Measurements from ENCODE around the gene CREBL2.

CREBL2 gene

DNA sequence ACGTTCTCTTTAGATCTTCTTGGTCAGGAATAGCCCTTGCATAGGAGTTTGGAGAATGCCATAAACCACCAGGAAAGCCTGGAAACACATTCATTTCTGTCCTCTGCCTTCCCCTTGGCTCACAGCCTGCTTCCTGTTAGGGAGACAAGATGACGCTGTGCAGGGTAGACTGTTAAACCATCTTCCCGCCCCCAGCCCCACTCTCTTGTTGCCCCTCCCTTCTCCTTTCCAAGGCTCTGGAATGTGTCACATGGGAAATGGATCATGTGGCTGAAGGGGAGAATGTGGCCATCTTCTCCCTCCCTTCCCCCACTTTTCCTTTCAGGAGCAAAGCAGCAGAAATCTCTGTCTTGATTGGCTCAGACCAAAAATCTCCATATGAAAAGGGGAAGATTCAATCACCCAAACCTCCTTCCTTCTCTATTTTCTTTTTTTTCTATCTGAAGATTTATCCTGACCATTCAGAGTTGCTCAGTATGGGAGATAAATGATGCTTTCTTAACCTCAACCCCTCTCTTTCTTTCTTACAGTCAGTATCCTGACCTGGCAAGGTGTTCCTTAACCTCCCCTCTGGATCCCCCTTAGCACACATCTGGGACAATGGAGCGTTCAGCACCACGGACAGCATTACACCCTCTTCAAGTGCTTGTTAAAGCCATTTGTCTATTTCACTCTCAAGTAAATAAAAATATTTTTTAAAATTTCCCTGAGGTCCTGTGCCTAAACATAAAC is 72.9 kb downstream of the CREBL2 start:
- no peak for DNase-seq (ENCODE audit: extremely low read depth, low read depth)
- TF ChIP-seq, protein P1, sequence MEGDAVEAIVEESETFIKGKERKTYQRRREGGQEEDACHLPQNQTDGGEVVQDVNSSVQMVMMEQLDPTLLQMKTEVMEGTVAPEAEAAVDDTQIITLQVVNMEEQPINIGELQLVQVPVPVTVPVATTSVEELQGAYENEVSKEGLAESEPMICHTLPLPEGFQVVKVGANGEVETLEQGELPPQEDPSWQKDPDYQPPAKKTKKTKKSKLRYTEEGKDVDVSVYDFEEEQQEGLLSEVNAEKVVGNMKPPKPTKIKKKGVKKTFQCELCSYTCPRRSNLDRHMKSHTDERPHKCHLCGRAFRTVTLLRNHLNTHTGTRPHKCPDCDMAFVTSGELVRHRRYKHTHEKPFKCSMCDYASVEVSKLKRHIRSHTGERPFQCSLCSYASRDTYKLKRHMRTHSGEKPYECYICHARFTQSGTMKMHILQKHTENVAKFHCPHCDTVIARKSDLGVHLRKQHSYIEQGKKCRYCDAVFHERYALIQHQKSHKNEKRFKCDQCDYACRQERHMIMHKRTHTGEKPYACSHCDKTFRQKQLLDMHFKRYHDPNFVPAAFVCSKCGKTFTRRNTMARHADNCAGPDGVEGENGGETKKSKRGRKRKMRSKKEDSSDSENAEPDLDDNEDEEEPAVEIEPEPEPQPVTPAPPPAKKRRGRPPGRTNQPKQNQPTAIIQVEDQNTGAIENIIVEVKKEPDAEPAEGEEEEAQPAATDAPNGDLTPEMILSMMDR (IDR thresholded peaks at IDR 0.05; ENCODE audit: low read depth, low read length): no peak

DNA sequence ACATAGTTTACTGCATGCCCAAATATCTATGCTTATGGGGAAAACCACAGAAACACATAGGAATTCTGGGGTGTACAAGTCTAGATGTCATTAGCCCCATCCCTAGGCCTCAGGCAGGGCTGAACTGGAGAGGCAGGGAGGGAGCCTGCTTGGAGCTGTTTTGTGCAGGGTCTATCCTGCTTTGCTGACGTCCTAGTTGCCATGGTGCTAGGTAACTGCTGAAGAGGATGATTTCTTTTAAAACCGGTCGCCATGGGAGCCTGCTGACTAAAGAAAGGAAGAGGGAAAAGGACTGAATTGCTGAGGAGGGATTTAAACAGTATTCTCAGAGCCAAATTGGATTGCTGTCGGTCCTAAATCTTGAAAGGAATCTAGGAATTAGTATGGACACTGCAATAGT is 73.6 kb downstream of the CREBL2 start:
- no peak for DNase-seq (ENCODE audit: extremely low read depth, low read depth)
- TF ChIP-seq, protein P1 (IDR thresholded peaks at IDR 0.05; ENCODE audit: low read depth, low read length): no peak

DNA sequence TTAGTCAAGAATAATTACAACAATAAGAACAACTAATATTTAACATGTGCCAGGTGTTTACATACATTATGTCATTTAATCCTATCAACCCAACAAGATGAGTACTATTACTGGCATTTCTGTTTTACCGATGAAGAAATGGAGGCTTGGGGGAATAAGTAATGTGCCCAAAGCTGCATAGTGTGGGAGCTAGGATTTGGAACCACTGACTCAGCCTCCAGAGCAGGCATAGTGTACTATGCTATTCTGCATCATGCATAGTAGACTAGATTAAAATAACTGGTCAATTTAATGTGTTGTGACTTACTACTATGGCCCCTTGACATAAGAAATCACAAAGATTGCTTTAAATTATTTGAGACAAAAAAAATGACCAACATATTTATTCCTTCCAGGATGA is 74.8 kb downstream of the CREBL2 start:
- TF ChIP-seq, protein P1 (IDR thresholded peaks at IDR 0.05; ENCODE audit: low read depth, low read length): no peak
- no peak for DNase-seq (ENCODE audit: extremely low read depth, low read depth)

DNA sequence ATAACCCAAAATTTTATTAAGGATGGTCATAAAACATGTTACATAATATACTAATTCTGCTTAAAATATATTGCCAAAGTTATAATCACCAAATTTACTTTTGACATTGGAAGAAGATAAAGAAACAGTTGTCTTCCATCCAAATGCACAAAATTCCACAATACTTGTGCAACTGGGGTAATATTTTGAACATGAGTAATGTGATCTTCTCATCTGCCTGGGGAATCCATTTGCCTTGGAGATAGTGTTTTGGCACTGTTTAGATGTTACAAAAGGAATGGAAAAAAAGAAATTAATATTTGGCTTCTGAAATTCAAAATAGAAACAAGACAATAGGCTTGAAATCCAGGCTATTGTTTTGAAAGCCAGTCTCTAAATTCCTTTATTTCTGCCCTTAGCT is 75.2 kb downstream of the CREBL2 start:
- TF ChIP-seq, protein P1 (IDR thresholded peaks at IDR 0.05; ENCODE audit: low read depth, low read length): no peak
- peak; percentile 2 for DNase-seq (ENCODE audit: extremely low read depth, low read depth)

DNA sequence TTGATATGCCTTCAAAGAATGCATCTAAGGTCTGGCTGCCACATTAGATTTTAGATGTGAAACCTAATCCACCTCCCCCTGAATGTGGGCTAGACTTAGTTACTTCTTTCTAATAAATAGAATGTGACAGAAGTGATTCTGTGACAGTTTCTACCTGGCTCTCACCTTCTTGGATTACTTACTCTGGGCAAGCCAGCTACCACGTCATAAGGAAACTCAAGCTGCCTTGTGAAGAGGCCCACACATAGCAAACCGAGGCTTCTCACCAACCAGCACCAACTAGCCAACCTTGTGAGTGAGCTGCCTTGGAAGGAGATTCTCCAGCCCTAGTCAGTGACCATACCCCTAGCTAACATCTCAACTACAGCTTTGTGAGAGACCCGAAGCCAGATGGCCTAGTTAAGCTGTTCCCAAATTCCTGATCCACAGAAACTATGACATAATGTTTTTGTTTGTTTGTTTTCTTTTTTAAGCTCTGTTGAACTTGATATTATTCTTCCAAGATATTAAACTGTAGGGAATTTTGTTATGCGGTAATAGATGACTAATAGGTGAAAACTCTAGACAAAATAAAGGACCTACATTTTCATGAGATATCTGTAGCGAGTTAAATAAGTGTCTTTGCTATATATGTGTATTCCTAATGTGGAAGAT is 78.1 kb downstream of the CREBL2 start:
- TF ChIP-seq, protein P1 (IDR thresholded peaks at IDR 0.05; ENCODE audit: low read depth, low read length): no peak
- DNase-seq (ENCODE audit: extremely low read depth, low read depth): no peak

DNA sequence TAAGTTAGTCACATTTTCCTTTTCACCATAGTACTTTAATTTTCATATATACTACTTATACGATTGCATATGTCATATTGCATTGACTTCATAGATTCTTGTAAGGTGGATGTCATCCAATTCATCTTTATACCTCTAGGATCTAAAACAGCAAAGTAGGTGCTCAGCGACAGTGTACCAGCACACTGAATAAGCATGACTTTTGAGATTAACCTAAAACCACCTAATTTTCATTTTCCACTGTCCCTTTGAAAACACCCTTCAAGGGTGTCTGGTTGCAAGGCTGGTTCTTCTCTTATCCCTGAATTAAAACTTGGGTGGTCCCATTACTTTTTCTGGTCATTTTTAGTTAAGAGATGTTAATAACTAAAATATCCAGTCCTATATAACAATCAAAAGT is 79.9 kb downstream of the CREBL2 start:
- TF ChIP-seq, protein P1 (IDR thresholded peaks at IDR 0.05; ENCODE audit: low read depth, low read length): no peak

DNA sequence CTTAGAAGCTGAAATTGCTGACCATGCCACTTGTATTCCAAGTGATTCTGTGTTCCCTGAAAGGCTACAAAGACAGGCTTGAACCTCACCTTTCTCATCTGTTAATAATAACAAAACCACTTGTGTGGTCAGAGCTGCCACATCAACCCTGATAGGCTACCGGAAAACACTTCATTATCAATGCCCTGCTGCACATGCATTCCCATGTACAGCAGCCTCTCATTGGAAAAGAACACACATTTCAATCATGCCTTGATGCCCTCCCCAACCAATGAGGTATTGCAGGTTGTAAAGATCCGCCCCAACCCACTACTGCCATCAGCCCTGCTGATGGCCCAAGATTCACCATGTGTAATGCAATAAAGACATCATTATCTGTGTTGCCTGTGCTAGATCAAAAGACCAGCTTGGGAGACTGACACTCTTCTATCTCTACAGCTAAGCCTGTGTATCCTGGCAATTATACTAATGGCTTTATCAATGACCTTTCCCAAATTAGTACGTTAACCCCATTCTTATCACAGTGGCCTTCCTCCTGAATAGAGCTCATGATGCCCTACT is 81.5 kb downstream of the CREBL2 start:
- no peak for DNase-seq (ENCODE audit: extremely low read depth, low read depth)
- TF ChIP-seq, protein P1 (IDR thresholded peaks at IDR 0.05; ENCODE audit: low read depth, low read length): no peak

More for the DNA sequence above, 79.9 kb downstream of the CREBL2 start:
- no peak for DNase-seq (ENCODE audit: extremely low read depth, low read depth)
